OCI-LY3 (cell line): ENCODE measurements around the gene RNF169.

ENCODE experiments used
- CTCF ChIP-seq: fragments of 200-600, 300-600 bp; sonication (generic); IDR thresholded peaks from 2 replicates; pipeline ENCODE4 v1.5.1; 2014; ENCODE audit warnings: antibody characterized with exemption, low read length, low read depth
- EZH2phosphoT487 ChIP-seq: fragments of 200-600 bp; shearing (Covaris generic); IDR thresholded peaks from 2 replicates; pipeline ENCODE4 v1.6.1; 2018; ENCODE audit warnings: antibody characterized with exemption, mixed run types, low read depth

- no peak for TF ChIP-seq CTCF
- no peak for TF ChIP-seq EZH2phosphoT487
These were observed 29.6 kb upstream of the RNF169 start for GRCh38 chr11:74719011-74719410.
